Activated naive CD4-positive, alpha-beta T cell treated with anti-CD3 and anti-CD28 coated beads, Interleukin-2, amount 10 ng/mL, durations not matched to agents 7 days and 5 days (primary cell): ENCODE results near the gene SP140L.
A peak's percentile ranks its signal among the peaks of the same experiment; 100 is the strongest.
"Not testable (repeated sequence)": the region's sequence is repeated elsewhere in the genome, so short reads cannot be mapped to it uniquely, and the experiment has no call there.

Experiments
- CTCF ChIA-PET: fragments of 350-600 bp; sonication (Branson Sonifier 250); formaldehyde crosslinking; loops from one replicate; lab custom pipeline; 2021; ENCODE audit warnings: antibody characterized with exemption; lab: Charles Lee
- DNase-seq: peaks from one replicate; pipeline ENCODE4 v3.0.0-alpha.2; 2020
- H3K27ac Mint-ChIP-seq: one replicate; pipeline ENCODE4 v1.8.0; 2021; ENCODE audit warnings: mild to moderate bottlenecking, moderate library complexity, mixed read lengths
- H3K27me3 Mint-ChIP-seq: one replicate; pipeline ENCODE4 v1.8.0; 2021; ENCODE audit warnings: mild to moderate bottlenecking, mixed read lengths
- H3K36me3 Mint-ChIP-seq: one replicate; pipeline ENCODE4 v1.8.0; 2021; ENCODE audit warnings: mixed read lengths
- H3K4me1 Mint-ChIP-seq: one replicate; pipeline ENCODE4 v1.8.0; 2021; ENCODE audit warnings: mixed read lengths
- H3K4me3 Mint-ChIP-seq: one replicate; pipeline ENCODE4 v1.8.0; 2021; ENCODE audit warnings: mild to moderate bottlenecking, moderate library complexity, mixed read lengths
- H3K9me3 Mint-ChIP-seq: one replicate; pipeline ENCODE4 v1.8.0; 2021; ENCODE audit warnings: mixed read lengths

Gene SP140L

DNA sequence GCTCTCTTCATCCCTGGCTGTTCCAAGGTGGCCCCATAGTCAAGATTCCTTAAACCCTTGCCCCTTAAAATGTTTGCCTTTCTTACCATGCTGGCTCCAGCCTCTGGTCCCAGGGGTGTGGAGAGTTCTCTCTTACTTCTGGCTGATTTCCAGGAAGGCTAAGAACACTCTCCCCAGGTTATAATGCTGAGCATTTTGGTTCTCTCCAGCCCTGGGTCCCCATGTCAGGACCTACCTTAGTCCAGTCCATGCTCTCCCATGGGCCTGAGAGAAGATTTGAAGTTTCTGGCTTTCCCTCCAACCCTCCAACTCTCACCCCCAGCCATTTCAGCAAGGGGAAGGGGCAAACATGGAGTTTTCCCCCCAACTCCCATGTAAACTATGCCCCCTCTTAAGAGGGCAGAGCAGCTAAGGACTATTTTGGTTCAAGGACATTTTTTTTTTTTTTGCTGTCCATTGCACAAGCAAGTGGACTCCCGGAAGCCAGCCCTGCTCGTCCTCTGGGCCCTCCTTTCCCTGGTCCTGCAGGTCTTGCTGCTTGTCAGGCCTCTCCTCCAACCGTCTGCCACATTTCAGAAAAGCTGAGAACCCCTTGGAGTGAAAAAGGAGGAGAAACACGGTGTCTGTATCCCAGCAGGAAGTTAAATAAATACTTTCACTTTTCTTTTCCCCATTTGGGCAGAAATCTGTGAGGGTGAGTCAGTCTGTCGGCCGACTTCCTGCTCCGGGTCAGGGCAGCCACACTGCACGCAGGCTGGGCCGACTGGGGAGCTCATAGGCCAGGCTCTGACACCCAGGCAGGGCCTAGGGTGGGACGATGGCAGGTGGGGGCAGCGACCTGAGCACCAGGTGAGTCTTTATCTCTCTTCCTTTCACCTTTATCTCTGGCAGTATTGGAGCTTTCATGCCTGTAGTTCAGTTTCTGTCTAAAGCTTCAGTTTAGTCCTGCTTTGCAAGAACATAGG lies at the start of gene SP140L:
SP140L (plus strand) TSS at position 741 of the 965 bp plus-strand sequence; CDS start at position 818, 77 bp downstream.
- H3K27ac Mint-ChIP-seq, result peak within 1 kb of the TSS; percentile 97
- H3K36me3 Mint-ChIP-seq, result peaks cover 72% of the 10 kb centered on the region
- CTCF ChIA-PET, result interaction anchor here (1.3 to 2.1 kb wide), 4 partner anchors 90 to 284 kb away, joined by 3 to 7 read pairs (median 4); partner anchors contain the start of genes SP100 and SP110
- H3K4me1 Mint-ChIP-seq, result peaks cover 80% of the 10 kb centered on the region
- H3K9me3 Mint-ChIP-seq, result peaks cover 12% of the 10 kb centered on the region
- DNase-seq, result peak; percentile 89
- H3K27me3 Mint-ChIP-seq, result no peaks in the 10 kb centered on the region
- H3K4me3 Mint-ChIP-seq, result peak within 1 kb of the TSS; percentile 96

DNA sequence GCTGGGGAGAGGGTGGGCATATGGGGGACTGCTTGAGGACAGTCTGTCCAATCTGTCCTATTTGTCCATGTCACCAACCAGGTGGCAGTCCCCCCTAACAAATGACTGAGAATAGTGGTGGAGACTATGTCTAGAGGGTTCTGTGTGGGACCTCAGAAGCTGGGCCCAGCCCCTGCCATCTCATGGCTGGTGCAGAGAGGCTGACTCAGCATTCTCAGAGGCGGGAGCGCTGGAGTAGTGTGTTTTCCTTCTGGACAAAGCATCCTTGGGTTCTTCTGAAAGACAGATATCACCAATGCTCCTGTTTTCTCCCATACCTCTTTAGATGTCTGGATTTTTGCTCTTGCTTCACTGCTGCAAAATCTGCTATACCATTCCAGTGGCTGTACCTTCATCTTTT lies 44.1 kb upstream of the SP140L start:
- Mint-ChIP-seq H3K27me3 (no peaks in the 10 kb centered on the region), H3K36me3 (peaks cover 57% of the 10 kb centered on the region), H3K9me3 (no peaks in the 10 kb centered on the region), H3K4me3 (no peak overlapping the region), H3K4me1 (peaks cover 3% of the 10 kb centered on the region), H3K27ac (no peak overlapping the region)
- CTCF ChIA-PET, result no interaction called here
- no peak for DNase-seq

DNA sequence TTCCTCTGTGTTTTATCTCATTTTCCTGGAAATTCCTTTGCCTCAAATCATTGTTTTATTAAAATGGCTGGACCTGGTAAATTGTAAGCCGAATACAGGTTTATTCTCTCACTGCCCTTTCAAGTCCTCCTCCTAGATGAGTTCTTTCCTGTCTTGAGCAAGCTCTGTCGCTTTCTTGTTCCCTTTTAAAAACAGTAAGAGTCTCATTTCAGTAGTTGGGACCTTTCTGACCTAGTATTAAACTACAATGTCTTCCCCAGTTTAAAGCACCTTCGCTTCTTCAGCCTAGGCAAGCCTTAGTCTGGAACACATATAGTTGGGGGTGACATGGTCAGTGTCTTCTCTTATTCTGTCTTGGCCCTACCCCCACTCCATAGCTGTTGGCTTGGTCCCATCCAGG lies 40.9 kb upstream of the SP140L start:
- Mint-ChIP-seq H3K27me3 (no peaks in the 10 kb centered on the region), H3K9me3 (peaks cover 6% of the 10 kb centered on the region), H3K36me3 (peaks cover 64% of the 10 kb centered on the region), H3K4me3 (no peak overlapping the region), H3K27ac (no peak overlapping the region), H3K4me1 (peaks cover 14% of the 10 kb centered on the region)
- CTCF ChIA-PET, result no interaction called here
- no peak for DNase-seq

DNA sequence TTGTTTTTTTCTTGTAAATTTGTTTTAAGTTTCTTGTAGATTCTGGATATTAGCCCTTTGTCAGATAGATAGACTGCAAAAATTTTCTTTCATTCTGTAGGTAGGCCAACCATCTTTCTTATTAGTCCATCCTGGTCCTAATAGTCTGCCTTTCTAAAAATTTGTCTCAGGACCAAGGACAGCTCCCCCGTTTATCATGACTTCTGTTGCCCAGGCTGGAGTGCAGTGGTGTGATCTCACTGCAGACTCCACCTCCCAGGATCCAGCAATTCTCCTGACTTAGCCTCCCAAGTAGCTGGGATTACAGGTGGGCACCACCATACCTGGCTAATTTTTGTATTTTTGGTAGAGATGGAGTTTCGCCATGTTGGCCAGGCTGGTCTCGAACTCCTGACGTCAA lies 37.7 kb upstream of the SP140L start:
- H3K9me3 Mint-ChIP-seq, H3K27ac Mint-ChIP-seq, H3K27me3 Mint-ChIP-seq, CTCF ChIA-PET, H3K4me3 Mint-ChIP-seq: not testable (repeated sequence)
- peak; percentile 44 for DNase-seq
- H3K4me1 Mint-ChIP-seq, result peaks cover 14% of the 10 kb centered on the region
- peaks cover 78% of the 10 kb centered on the region for H3K36me3 Mint-ChIP-seq

DNA sequence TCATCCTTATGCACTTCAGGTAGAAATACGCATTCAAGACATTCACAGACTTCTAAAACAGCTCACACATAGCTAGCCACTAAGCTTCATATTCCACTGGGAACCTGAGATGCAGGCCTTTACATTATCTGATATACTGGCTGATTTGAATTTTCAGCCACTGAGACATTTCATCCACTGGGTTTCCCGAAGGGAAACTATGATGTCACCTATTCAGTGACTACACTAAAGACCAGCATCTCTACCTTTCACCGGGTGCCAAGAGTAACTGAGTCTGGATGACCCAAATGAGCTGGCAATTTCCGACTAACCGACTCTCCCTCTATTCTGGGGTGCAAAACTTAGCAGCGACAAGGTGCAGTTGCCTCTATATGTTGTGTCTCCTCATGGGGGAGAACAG lies 31.8 kb upstream of the SP140L start:
- no peak overlapping the region for H3K4me3 Mint-ChIP-seq
- H3K36me3 Mint-ChIP-seq, result peaks cover 92% of the 10 kb centered on the region
- peaks cover 13% of the 10 kb centered on the region for H3K4me1 Mint-ChIP-seq
- H3K27ac Mint-ChIP-seq, result no peak overlapping the region
- H3K27me3 Mint-ChIP-seq, result no peaks in the 10 kb centered on the region
- no peak for DNase-seq
- peaks cover 31% of the 10 kb centered on the region for H3K9me3 Mint-ChIP-seq
- CTCF ChIA-PET, result no interaction called here

DNA sequence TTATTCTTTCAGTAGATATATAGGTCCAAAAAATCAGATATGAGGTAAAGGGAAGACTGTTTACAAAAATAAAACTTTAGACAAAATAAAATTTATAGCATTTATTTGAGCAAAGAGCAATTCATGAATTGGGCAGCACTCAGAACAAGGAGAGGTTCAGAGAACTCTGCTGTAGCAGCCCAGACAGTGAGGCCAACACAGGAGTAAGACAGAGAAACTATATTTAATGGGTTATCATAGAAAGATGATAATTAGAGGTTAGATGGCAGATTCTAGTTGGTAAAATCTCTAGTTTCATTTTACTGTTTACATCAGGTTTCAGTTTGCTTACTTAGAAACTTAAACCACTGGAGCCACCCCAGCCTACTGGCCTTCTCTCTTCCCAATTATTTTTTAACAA lies 30.1 kb upstream of the SP140L start:
- peaks cover 45% of the 10 kb centered on the region for H3K9me3 Mint-ChIP-seq
- H3K27ac Mint-ChIP-seq, result no peak overlapping the region
- H3K4me3 Mint-ChIP-seq, result no peak overlapping the region
- H3K36me3 Mint-ChIP-seq, result peaks cover 93% of the 10 kb centered on the region
- no peak for DNase-seq
- CTCF ChIA-PET, result no interaction called here
- H3K27me3 Mint-ChIP-seq, result no peaks in the 10 kb centered on the region
- peaks cover 15% of the 10 kb centered on the region for H3K4me1 Mint-ChIP-seq

DNA sequence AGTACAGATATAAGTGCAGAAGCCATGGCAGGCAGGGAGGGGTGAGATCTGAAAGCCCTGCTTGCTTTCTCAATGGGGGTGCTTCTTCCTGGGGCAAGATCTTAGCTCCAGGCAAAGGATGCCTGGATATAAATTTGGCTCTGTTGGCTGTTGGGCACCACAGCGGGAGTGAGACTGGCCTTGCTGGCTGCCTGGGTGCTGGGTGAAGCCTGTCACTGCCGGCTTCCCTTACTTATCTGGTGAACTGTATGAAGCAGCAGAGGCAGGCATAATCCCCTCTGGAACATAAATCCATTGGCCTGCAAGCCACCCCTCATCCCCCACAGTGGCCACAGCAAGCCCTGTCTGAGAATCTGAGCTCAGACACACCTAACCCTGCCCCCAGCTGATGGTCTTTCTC lies 27.4 kb upstream of the SP140L start:
- no peak overlapping the region for H3K4me3 Mint-ChIP-seq
- peaks cover 65% of the 10 kb centered on the region for H3K9me3 Mint-ChIP-seq
- peaks cover 15% of the 10 kb centered on the region for H3K4me1 Mint-ChIP-seq
- peaks cover 91% of the 10 kb centered on the region for H3K36me3 Mint-ChIP-seq
- no peaks in the 10 kb centered on the region for H3K27me3 Mint-ChIP-seq
- CTCF ChIA-PET, result no interaction called here
- no peak for DNase-seq
- no peak overlapping the region for H3K27ac Mint-ChIP-seq

DNA sequence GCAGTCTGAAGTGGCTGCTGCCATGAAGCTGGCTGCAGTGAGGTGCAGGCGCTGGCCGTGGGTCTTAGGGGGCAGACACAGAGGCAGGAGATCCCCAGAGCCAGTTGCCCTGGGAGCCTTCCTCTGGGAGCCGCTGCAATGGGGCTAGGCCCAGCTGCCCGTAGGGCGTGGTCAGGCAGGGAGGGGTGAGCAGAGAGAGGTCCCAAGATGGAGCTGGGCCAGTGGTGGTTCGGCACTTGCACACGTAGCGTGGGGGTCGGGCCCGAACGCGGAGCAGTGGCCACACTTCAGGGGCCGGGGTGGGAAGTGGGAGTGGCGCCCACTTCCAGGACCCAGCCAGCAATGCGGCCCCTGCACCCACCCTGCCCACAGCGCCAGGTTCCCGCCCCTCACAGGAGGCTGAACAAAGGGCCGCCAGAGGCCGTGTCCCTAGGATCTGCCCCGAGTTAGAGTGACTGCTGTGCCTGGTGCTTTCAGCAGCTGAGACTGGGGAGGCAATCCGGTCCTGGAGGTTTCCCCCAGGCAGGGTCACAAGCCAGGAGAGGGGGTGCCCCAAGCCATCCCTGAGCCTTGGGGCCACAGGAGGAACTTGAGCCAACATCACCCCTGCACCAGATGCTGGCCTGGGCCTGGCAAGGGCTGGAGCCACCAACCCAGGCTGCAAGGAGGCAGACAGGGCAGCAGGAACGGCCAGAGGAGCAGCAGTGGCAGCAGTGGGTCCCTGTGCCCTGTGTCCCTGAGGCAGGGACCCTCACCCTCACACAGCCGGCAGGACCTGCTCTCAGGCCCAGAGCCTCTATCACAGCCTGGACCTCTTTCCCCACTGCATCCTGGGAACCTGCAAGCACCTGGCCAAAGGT lies 21.3 kb upstream of the SP140L start:
- Mint-ChIP-seq H3K36me3 (peaks cover 66% of the 10 kb centered on the region), H3K4me1 (peaks cover 6% of the 10 kb centered on the region), H3K9me3 (peaks cover 41% of the 10 kb centered on the region), H3K27ac (no peak overlapping the region), H3K4me3 (no peak overlapping the region), H3K27me3 (no peaks in the 10 kb centered on the region)
- CTCF ChIA-PET, result no interaction called here
- DNase-seq, result no peak

DNA sequence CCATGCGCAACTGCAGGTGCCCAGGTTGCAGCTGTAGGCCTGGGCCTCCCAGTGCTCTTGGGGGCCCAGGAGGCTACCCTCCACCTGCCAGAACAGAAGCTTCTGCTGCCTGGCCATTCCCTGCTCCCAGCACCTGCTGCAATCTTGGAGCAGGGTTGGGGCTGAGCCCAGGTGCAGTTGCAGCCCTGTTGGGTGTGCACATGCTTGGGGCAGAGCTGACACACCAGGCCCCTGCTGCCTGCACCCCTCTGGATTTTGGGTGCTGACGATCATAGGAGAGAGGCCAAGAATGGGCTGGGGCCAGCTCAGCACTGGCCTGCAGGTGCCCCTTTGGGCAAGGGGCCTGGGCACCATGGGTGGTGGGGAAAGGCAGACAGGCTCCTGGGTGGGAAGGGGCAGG lies 20.5 kb upstream of the SP140L start:
- no peak for DNase-seq
- H3K27me3 Mint-ChIP-seq, result no peaks in the 10 kb centered on the region
- H3K36me3 Mint-ChIP-seq, result peaks cover 59% of the 10 kb centered on the region
- CTCF ChIA-PET, result no interaction called here
- H3K27ac Mint-ChIP-seq, result no peak overlapping the region
- no peak overlapping the region for H3K4me3 Mint-ChIP-seq
- peaks cover 35% of the 10 kb centered on the region for H3K9me3 Mint-ChIP-seq
- peaks cover 7% of the 10 kb centered on the region for H3K4me1 Mint-ChIP-seq

DNA sequence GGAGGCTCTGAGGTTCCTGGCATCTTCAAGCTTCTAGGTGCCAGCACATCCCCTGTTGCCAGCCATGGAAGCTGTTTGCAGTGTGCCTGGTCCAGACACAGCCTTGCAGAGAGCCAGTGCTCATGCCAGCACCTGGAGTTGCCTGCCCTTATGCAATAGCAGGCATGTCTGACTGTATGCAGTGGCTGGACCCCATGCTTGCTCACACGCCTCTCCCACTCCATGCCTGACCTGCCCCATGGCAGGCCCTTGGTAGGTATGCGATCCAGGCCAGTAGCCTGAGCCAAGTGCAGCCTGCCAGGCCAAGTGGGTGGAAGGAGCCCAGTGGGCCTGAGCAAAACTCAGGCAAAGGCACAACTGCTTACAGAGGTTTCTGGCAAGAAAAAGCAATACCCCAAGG lies 19.5 kb upstream of the SP140L start:
- Mint-ChIP-seq H3K4me3 (no peak overlapping the region), H3K27ac (no peak overlapping the region), H3K9me3 (peaks cover 29% of the 10 kb centered on the region), H3K36me3 (peaks cover 61% of the 10 kb centered on the region), H3K4me1 (peaks cover 5% of the 10 kb centered on the region), H3K27me3 (no peaks in the 10 kb centered on the region)
- no peak for DNase-seq
- CTCF ChIA-PET, result no interaction called here

DNA sequence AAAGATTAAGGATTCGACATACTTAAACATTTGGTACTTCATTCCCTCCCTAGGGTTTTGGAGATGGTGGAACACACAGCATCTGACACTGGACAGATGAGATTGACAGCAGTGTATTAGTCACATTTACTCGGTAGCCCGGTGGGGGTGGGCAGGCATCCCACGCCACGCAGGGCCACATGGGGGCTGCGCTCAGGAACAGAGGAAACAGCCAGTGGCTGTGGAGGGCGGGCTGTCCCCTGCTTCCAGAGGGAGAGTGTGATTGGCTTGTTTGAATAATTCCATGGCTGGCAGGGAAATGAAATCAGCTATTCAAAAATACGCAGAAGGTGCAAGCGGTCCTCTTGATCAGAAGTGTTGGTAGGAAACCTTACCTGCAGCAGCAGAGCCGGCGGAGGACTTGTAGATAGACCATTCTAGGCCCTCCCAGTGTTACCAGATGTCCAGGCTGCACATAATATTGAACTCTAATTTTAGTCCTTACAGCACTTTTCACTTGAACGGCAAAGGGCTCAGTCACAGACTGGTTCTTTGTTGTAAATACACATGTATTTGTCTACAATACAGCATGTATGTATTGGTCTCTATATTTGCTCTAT lies 18.5 kb upstream of the SP140L start:
- H3K27ac Mint-ChIP-seq, result no peak overlapping the region
- peaks cover 19% of the 10 kb centered on the region for H3K9me3 Mint-ChIP-seq
- peaks cover 5% of the 10 kb centered on the region for H3K4me1 Mint-ChIP-seq
- H3K27me3 Mint-ChIP-seq, result no peaks in the 10 kb centered on the region
- H3K4me3 Mint-ChIP-seq, result no peak overlapping the region
- no peak for DNase-seq
- H3K36me3 Mint-ChIP-seq, result peaks cover 62% of the 10 kb centered on the region
- CTCF ChIA-PET, result no interaction called here

DNA sequence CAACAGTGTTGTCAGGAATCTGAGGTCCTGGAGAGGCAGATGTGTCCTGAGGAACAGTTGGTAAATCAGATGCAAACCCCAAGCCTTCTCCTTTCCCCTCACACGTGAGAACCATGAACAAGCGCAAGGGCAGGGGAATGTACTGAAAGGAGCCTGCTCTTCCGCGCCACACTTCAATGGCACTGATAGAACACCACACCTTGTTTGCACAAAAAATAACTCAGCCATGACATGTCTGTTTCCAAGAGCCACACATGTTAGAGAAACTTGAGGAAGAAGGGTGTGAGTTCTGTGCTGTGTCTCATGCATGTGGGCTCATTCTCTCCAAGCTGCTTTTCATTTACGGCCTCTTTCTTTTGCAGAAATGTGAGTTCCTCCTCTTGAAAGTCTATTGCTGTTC lies 16.2 kb upstream of the SP140L start:
- H3K4me1 Mint-ChIP-seq, H3K4me3 Mint-ChIP-seq, H3K27me3 Mint-ChIP-seq, H3K27ac Mint-ChIP-seq, CTCF ChIA-PET, H3K9me3 Mint-ChIP-seq, DNase-seq: not testable (repeated sequence)
- peaks cover 67% of the 10 kb centered on the region for H3K36me3 Mint-ChIP-seq

DNA sequence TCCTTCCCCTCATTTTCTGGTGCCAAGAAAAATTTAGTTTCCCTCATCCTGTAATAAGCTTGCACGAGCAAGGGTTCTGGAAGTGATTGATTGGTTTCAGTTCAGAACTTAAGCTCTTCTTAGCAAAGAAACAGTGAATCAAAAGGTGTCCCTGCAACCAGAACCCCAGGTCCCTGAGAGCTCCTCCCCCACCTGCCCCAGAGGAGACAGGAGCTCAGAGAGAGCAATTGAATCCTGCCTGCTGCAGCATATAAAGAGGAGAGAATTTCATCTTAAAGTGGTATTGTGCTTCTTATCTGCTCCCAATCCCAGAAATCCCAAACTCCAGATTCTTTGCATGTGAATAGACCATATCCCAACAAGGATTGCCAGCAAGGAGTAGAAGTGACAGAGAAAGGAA lies 15.4 kb upstream of the SP140L start:
- H3K27me3 Mint-ChIP-seq, DNase-seq, H3K27ac Mint-ChIP-seq, H3K9me3 Mint-ChIP-seq, CTCF ChIA-PET, H3K4me3 Mint-ChIP-seq: not testable (repeated sequence)
- peaks cover 15% of the 10 kb centered on the region for H3K4me1 Mint-ChIP-seq
- H3K36me3 Mint-ChIP-seq, result peaks cover 75% of the 10 kb centered on the region

DNA sequence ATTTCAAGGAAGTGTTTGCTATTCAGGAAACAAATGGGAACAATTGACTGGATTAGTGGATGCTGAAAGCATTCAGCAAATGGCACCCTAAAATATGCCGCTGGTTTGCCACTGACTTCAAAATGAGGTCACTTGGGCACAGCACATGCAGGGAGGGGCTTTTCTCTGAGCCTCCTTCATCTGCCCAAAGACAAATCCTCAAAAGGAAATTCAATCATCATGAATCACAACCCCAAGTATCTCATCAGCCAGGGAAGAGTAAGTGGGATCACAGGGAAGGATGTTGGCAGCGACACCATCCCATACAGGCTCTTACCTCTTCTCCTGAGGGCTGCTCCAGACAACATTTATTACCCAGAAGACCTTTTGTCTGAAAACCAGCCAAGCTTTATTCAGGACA lies 14.4 kb upstream of the SP140L start:
- CTCF ChIA-PET, result no interaction called here
- Mint-ChIP-seq H3K36me3 (peaks cover 74% of the 10 kb centered on the region), H3K9me3 (no peaks in the 10 kb centered on the region), H3K4me1 (peaks cover 23% of the 10 kb centered on the region), H3K4me3 (no peak overlapping the region), H3K27me3 (no peaks in the 10 kb centered on the region), H3K27ac (no peak overlapping the region)
- no peak for DNase-seq
